Mesenchymal stem cell (in vitro differentiated cells and primary cell): Measurements from ENCODE around the gene EIF4E3.

Experiments
- DNase-seq: peaks from one replicate; pipeline ENCODE4 v3.0.0-alpha.2; 2013
- H2AFZ ChIP-seq: one replicate; pipeline ENCODE4 v1.6.1; 2013; ENCODE audit warnings: low read depth, mild to moderate bottlenecking, control low read depth, inconsistent platforms, low read length, moderate library complexity
- H2AK5ac ChIP-seq: 2 replicates; pipeline ENCODE4 v1.6.1; 2013; ENCODE audit warnings: low read length, moderate library complexity, mild to moderate bottlenecking, inconsistent platforms; ENCODE audit not compliant: severe bottlenecking
- H2BK120ac ChIP-seq: one replicate; pipeline ENCODE4 v1.6.1; 2013; ENCODE audit warnings: low read depth, mild to moderate bottlenecking, inconsistent platforms, low read length, moderate library complexity
- H2BK12ac ChIP-seq, 2 experiments: one replicate each; pipeline ENCODE4 v1.6.1; 2013; ENCODE audit warnings: inconsistent platforms in 2 of 2, low read length in 2 of 2, mild to moderate bottlenecking in 2 of 2, moderate library complexity in 2 of 2, control low read depth in 1 of 2
- H2BK15ac ChIP-seq: one replicate; pipeline ENCODE4 v1.6.1; 2013; ENCODE audit warnings: mild to moderate bottlenecking, low read depth, inconsistent platforms; ENCODE audit not compliant: poor library complexity, severe bottlenecking
- H2BK5ac ChIP-seq: 2 replicates; pipeline ENCODE4 v1.6.1; 2013; ENCODE audit warnings: low read depth, mild to moderate bottlenecking, low read length, control low read depth, inconsistent platforms; ENCODE audit not compliant: poor library complexity, severe bottlenecking
- H3K14ac ChIP-seq, 2 experiments: one replicate each; pipeline ENCODE4 v1.6.1; 2013; ENCODE audit warnings: inconsistent platforms in 2 of 2, low read length in 2 of 2, control low read depth in 1 of 2, mild to moderate bottlenecking in 1 of 2, moderate library complexity in 1 of 2
- H3K18ac ChIP-seq, 2 experiments: one replicate each; pipeline ENCODE4 v1.6.1; 2013; ENCODE audit warnings: inconsistent platforms in 2 of 2, low read length in 2 of 2, control low read depth in 1 of 2, low read depth in 1 of 2, mild to moderate bottlenecking in 1 of 2
- H3K23ac ChIP-seq, 2 experiments: one replicate each; pipeline ENCODE4 v1.6.1; 2013; ENCODE audit warnings: inconsistent platforms in 2 of 2, low read length in 2 of 2, mild to moderate bottlenecking in 2 of 2, moderate library complexity in 2 of 2, control low read depth in 1 of 2
- H3K27ac ChIP-seq: 2 replicates; pipeline ENCODE4 v1.5.1; 2013; ENCODE audit warnings: mild to moderate bottlenecking, moderate library complexity, low read length, control low read depth, inconsistent platforms; ENCODE audit not compliant: poor library complexity, severe bottlenecking
- H3K27me3 ChIP-seq, 2 experiments: 2 replicates each; pipeline versions ENCODE4 v1.6.1 to v1.7.0; 2013; ENCODE audit warnings: low read length in 2 of 2, mild to moderate bottlenecking in 2 of 2, moderate library complexity in 2 of 2, control low read depth in 1 of 2, inconsistent platforms in 1 of 2; ENCODE audit not compliant: control insufficient read depth in 1 of 2, insufficient read depth in 1 of 2
- H3K36me3 ChIP-seq, 2 experiments: 2 replicates each; pipeline versions ENCODE4 v1.6.1 to v1.7.0; 2013; ENCODE audit warnings: low read length in 2 of 2, control low read depth in 1 of 2, inconsistent platforms in 1 of 2, low read depth in 1 of 2, mild to moderate bottlenecking in 1 of 2; ENCODE audit not compliant: insufficient read depth in 2 of 2, control insufficient read depth in 1 of 2
- H3K4ac ChIP-seq, 2 experiments: one replicate each; pipeline ENCODE4 v1.6.1; 2013; ENCODE audit warnings: inconsistent platforms in 2 of 2, low read length in 2 of 2, mild to moderate bottlenecking in 2 of 2, moderate library complexity in 2 of 2, control low read depth in 1 of 2, low read depth in 1 of 2
- H3K4me1 ChIP-seq: 2 replicates; pipeline ENCODE4 v1.6.1; 2013; ENCODE audit warnings: low read depth, low read length, control low read depth; ENCODE audit not compliant: control insufficient read depth, insufficient read depth
- H3K4me2 ChIP-seq: 2 replicates; pipeline ENCODE4 v1.6.1; 2013; ENCODE audit warnings: low read length, mild to moderate bottlenecking, inconsistent platforms; ENCODE audit not compliant: poor library complexity, severe bottlenecking
- H3K4me3 ChIP-seq, 2 experiments: 2 replicates each; pipeline versions ENCODE4 v1.5.1 to v1.7.0; 2013; ENCODE audit warnings: low read length in 2 of 2, mild to moderate bottlenecking in 2 of 2, control low read depth in 1 of 2, low read depth in 1 of 2; ENCODE audit not compliant: insufficient read depth in 1 of 2
- H3K79me1 ChIP-seq: replicated peaks from 2 replicates; pipeline ENCODE4 v1.6.1; 2013; ENCODE audit warnings: mild to moderate bottlenecking, control low read depth, low read length, inconsistent platforms; ENCODE audit not compliant: poor library complexity, severe bottlenecking
- H3K9ac ChIP-seq: 2 replicates; pipeline ENCODE4 v1.7.0; 2013; ENCODE audit warnings: mild to moderate bottlenecking, low read length, moderate library complexity
- H3K9me3 ChIP-seq: 2 replicates; pipeline ENCODE4 v1.7.0; 2013; ENCODE audit warnings: mild to moderate bottlenecking, low read length; ENCODE audit not compliant: control insufficient read depth
- H4K8ac ChIP-seq: one replicate; pipeline ENCODE4 v1.6.1; 2013; ENCODE audit warnings: inconsistent platforms, mild to moderate bottlenecking, low read length, moderate library complexity
- H4K91ac ChIP-seq: one replicate; pipeline ENCODE4 v1.6.1; 2013; ENCODE audit warnings: mild to moderate bottlenecking, low read length, inconsistent platforms
- WGBS: methylation state at CpG from one replicate; pipeline ENCODE4 v1.1.7; 2013; ENCODE audit warnings: mixed read lengths; 5-methylcytosine and 5-hydroxymethylcytosine counted together

EIF4E3 gene

GRCh38 chr3:71742621-71743020 lies 17.4 kb upstream of the EIF4E3 start:
- H3K18ac ChIP-seq, result no peak overlapping the region
- no peak overlapping the region for H3K4me2 ChIP-seq
- no peak overlapping the region for H3K14ac ChIP-seq
- H3K4me1 ChIP-seq, result no peaks in the 10 kb centered on the region
- no peak overlapping the region for H2BK5ac ChIP-seq
- no CpG with 5 or more reads among the region's 1 CpG for WGBS
- no peak overlapping the region for H3K9ac ChIP-seq
- H3K23ac ChIP-seq, result no peak overlapping the region
- no peak overlapping the region for H2AFZ ChIP-seq
- no peaks in the 10 kb centered on the region for H3K79me1 ChIP-seq
- H3K4ac ChIP-seq, result no peak overlapping the region
- no peak overlapping the region for H3K4me3 ChIP-seq
- no peak overlapping the region for H3K27ac ChIP-seq
- no peak for DNase-seq
- no peak overlapping the region for H4K91ac ChIP-seq
- peaks cover 34% of the 10 kb centered on the region for H3K9me3 ChIP-seq
- H2BK12ac ChIP-seq, result no peak overlapping the region
- no peak overlapping the region for H2AK5ac ChIP-seq
- no peak overlapping the region for H4K8ac ChIP-seq
- no peak overlapping the region for H2BK15ac ChIP-seq
- no peaks in the 10 kb centered on the region for H3K36me3 ChIP-seq
- H3K27me3 ChIP-seq, result peaks cover under 1 to 4% of the 10 kb centered on the region in 2 experiments
- H2BK120ac ChIP-seq, result no peak overlapping the region

DNA sequence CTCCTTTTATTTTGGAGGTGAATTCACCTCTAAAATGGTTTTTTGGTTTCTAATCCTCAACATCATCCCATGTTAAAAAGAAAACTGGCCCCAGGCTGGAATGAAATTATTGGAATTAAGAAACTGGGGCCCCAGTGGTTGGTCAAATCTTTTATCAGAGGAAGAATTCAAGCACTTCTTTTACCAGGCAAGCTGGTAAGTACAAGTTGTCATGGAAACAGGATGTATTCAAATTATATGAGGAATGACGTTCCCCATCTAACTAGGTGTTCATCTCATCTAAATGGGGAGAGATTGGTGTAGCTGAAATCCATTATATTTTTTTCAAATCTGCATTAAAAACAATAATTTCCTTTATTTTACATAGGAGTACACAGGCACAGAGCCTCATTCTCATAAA lies 9.7 kb upstream of the EIF4E3 start:
- no peak overlapping the region for H3K18ac ChIP-seq
- 100% methylated on average over 1 of the region's 1 CpG for WGBS
- no peaks in the 10 kb centered on the region for H3K36me3 ChIP-seq
- H2BK12ac ChIP-seq, result no peak overlapping the region
- H3K14ac ChIP-seq, result no peak overlapping the region
- H2BK120ac ChIP-seq, result no peak overlapping the region
- H3K79me1 ChIP-seq, result no peaks in the 10 kb centered on the region
- no peak overlapping the region for H4K91ac ChIP-seq
- H2BK5ac ChIP-seq, result no peak overlapping the region
- no peak overlapping the region for H3K9ac ChIP-seq
- H3K4me1 ChIP-seq, result no peaks in the 10 kb centered on the region
- H3K27ac ChIP-seq, result no peak overlapping the region
- no peak overlapping the region for H2AFZ ChIP-seq
- H3K4me2 ChIP-seq, result no peak overlapping the region
- no peak for DNase-seq
- H3K4me3 ChIP-seq, result no peak overlapping the region
- no peak overlapping the region for H2BK15ac ChIP-seq
- no peak overlapping the region for H2AK5ac ChIP-seq
- H4K8ac ChIP-seq, result no peak overlapping the region
- H3K27me3 ChIP-seq, result peaks cover 7 to 17% of the 10 kb centered on the region in 2 experiments
- no peaks in the 10 kb centered on the region for H3K9me3 ChIP-seq
- no peak overlapping the region for H3K23ac ChIP-seq
- H3K4ac ChIP-seq, result no peak overlapping the region

DNA sequence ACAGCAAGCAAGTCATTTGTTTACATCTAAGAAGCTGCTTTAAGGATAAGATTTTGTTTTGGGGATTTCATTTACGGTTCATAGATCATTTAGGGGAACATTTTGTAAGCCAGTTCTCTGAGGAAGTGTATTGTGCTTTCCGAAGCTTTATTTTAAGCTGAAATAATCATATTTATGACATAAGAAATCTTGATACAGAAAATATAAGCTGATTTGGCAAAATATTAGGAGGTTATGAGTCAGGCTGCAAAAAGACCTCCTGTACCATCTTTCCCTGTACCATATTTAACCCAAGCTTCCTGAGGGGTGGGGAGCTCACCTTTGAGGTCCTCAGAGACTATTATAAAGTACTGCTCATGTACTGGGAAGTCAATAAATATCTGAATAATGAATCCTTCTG lies 8.1 kb upstream of the EIF4E3 start:
- no peak overlapping the region for H3K4me2 ChIP-seq
- H3K4ac ChIP-seq, result no peak overlapping the region
- H2BK120ac ChIP-seq, result no peak overlapping the region
- H2BK5ac ChIP-seq, result no peak overlapping the region
- no peak overlapping the region for H4K91ac ChIP-seq
- no peak overlapping the region for H2BK15ac ChIP-seq
- H2BK12ac ChIP-seq, result no peak overlapping the region
- no peak overlapping the region for H3K9ac ChIP-seq
- H3K18ac ChIP-seq, result no peak overlapping the region
- H3K14ac ChIP-seq, result no peak overlapping the region
- H3K4me3 ChIP-seq, result no peak overlapping the region
- H4K8ac ChIP-seq, result no peak overlapping the region
- H3K27ac ChIP-seq, result no peak overlapping the region
- no peak overlapping the region for H2AFZ ChIP-seq
- no peak overlapping the region for H2AK5ac ChIP-seq
- no peaks in the 10 kb centered on the region for H3K36me3 ChIP-seq
- 83% methylated on average over 1 of the region's 2 CpGs for WGBS
- no peak overlapping the region for H3K23ac ChIP-seq
- no peaks in the 10 kb centered on the region for H3K79me1 ChIP-seq
- peaks cover 15 to 20% of the 10 kb centered on the region in 2 experiments for H3K27me3 ChIP-seq
- H3K4me1 ChIP-seq, result no peaks in the 10 kb centered on the region
- DNase-seq, result no peak
- no peaks in the 10 kb centered on the region for H3K9me3 ChIP-seq

DNA sequence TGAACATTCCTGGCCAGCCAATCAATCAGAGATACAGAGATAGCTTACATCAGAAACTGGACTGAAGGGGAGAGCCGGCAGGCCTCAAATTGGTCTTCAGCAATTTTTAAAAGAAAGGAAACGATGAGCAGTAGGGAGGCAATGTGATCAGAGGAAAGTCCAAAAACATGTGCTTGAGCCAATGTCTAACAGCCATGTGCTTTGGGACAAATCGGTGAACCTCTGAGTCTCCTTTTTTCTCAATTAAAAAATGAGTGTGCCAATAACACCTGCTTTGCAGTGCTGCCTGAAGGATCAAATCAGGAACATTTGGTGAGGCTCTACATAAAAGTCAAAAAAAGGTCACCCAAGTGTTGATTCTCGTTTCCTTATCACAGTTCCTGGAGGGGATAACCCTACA lies 7.4 kb upstream of the EIF4E3 start:
- Histone ChIP-seq H3K18ac (no peak overlapping the region), H2BK15ac (no peak overlapping the region), H2BK12ac (no peak overlapping the region), H3K27me3 (peaks cover 12 to 20% of the 10 kb centered on the region in 2 experiments), H3K4me3 (no peak overlapping the region), H3K4me2 (no peak overlapping the region), H2BK5ac (no peak overlapping the region), H3K79me1 (no peaks in the 10 kb centered on the region), H3K23ac (no peak overlapping the region), H2AK5ac (no peak overlapping the region), H4K8ac (no peak overlapping the region), H3K27ac (no peak overlapping the region), H2BK120ac (no peak overlapping the region), H3K4ac (no peak overlapping the region), H3K9ac (no peak overlapping the region), H3K36me3 (no peaks in the 10 kb centered on the region), H3K14ac (no peak overlapping the region), H2AFZ (no peak overlapping the region), H3K9me3 (no peaks in the 10 kb centered on the region), H3K4me1 (no peaks in the 10 kb centered on the region), H4K91ac (no peak overlapping the region)
- DNase-seq, result no peak
- WGBS, result 93% methylated on average over 4 of the region's 4 CpGs
